ENCODE results near the gene INSL3.
"Not testable (repeated sequence)": the region's sequence is repeated elsewhere in the genome, so short reads cannot be mapped to it uniquely, and the experiment has no call there.

The INSL3 gene

DNA sequence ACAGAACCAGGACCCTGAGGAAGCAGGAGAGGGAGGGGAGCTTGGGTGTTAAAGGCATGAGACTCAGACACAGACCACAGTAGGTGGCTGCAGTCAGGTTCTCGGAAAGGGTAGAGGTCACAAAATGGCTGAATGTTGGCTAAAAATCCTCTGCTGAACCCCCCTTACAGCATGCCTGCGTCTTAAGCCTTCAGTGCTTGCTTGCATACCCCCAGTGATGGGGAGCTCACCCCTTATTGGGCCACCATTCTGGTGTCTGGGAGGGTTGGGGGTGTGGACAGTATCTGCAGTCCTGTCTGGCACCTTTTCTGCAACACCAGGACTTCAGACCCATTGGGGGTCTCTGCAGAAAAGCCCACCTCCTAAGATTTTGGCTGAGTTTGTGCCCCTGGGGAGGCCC is 40.5 kb downstream of the INSL3 start:
- no peak for DNase-seq

- no peak for DNase-seq
Measured at GRCh38 chr19:17778968-17779929, 42.1 kb downstream of the INSL3 start.

DNA sequence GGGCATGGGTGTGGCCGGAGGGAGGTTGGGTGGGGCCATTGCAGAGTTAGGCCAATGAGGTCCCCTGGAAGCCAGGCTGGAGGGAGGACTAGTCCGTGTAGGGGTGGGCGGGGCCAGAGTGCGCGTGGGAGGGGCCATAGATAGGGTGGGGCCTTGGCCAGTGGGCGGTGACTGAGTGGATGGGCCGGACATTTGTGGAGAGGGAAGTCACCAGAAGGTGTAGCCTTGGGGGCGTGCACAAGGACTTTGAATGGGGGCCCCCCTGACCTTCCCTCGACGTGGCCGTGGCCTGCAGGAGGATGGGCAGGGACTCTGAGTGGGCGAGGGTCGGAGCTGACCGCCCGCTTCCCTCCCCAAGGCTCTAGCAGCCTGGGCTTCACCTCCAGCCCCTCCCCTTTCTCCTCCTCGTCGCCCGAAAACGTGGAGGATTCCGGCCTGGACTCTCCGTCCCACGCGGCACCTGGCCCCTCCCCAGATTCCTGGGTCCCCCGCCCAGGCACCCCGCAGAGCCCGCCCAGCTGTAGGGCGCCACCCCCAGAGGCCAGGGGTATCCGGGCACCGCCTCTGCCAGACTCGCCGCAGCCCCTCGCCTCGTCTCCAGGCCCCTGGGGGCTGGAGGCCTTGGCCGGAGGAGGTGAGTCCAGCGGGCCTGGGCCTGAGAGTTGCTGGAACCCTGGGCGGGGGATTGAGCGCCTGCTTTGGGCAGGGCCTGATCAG is 42.9 kb downstream of the INSL3 start:
- DNase-seq: no peak

- DNase-seq: not testable (repeated sequence)
Measured at GRCh38 chr19:17777840-17778239, 43.5 kb downstream of the INSL3 start.

- no peak for DNase-seq
Measured at GRCh38 chr19:17775991-17776803, 45.1 kb downstream of the INSL3 start.

DNA sequence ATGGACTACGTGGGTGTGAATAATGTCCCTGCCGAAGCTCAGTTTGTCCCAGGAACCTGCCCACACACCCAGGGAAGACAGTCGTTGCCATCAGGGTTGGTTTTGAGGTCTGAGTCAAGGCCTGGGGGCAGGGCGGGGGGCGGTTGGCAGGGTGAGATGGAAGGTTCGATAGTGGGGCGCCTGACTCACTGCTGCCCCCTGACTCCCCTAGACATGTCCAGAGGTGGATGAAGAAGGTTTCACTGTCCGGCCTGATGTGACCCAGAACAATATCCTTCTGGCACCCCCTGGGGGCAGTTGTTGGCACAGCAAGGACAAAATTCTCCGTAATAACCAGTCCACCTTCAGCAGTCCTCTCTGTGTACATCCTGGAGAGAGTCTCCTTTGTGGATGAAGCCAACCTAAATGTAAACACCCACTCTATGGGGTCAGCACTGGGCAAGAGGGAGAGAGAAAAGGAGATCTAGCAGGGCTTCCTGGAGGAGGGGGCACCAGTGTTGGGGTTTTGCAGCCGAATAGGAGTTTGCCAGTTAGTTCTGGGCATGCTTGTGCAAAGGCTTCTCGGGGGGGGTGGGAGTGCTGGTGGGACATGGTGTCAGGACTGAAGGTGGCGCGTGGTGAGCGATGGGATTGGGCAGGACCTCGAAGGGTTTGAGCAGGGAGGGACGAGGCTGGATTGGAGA is 45.9 kb downstream of the INSL3 start:
- no peak for DNase-seq

GRCh38 chr19:17772172-17772571 is 49.1 kb downstream of the INSL3 start:
- no peak for DNase-seq

GRCh38 chr19:17770613-17771012 is 50.7 kb downstream of the INSL3 start:
- DNase-seq: no peak

DNA sequence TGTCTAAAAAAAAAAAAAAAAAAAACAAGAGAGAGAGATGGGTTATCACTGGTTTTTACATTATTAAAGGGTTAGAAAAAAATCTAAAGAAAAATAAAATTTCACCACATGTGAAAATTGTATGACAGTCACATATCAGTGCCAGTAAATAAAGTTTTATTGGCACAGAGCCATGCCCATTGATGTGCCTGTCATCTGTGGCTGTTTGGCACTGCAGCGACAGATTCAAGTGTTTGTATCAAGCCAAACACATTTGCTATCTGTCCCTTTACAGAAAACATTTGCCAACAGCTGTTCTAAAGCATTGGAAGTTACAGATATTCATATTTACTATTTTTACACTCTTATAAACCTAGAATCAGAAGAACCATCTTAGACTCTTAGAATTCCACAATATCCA is 53.8 kb downstream of the INSL3 start:
- DNase-seq: no peak

DNA sequence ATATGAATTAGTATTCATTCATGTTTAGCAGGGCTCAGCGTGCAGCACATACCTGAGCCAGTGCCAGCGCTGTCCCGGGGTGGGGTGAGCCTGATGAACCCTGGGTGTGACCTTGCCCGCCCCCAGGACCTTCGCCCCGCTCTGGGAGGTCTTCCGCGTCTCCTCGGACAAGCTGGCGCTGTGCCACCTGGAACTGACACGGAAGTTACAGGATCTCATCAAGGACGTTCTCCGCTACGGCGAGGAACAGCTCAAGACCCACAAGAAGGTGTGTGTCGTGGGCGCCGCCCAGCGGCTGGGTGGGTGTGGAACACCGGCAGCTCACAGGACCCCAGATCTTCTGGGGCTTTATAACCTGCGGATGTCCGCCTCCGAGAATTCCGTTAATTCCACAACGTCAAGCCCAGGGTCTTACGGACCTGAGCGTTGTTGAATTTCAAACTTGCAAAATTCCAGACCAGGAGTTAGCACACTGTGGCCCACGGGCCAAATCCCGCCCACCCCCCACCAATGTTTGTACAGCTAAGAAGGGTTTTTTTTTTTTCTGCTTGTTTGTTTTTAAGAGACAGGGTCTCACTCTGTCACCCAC is 54.7 kb downstream of the INSL3 start:
- no peak for DNase-seq

All from cortex of kidney (tissue), 1 donor.